Liver (tissue), 9 donors: ENCODE measurements around the gene EXOC3. TPM values are rescaled to one million over a fixed set of nuclear protein-coding genes. Genes with fewer than 3 reads are reported as not detected.

ENCODE experiments used
- DNase-seq: peaks from one replicate; pipeline ENCODE4 v3.0.0-alpha.2; 2017; ENCODE audit warnings: low spot score
- H3K27ac ChIP-seq, 2 donors: one replicate each; pipeline ENCODE4 v1.7.0; 2013; ENCODE audit warnings: inconsistent platforms in 2 of 2, low read length in 2 of 2, control low read depth in 1 of 2, low read depth in 1 of 2, mild to moderate bottlenecking in 1 of 2
- H3K27me3 ChIP-seq, 4 donors: one replicate each; pipeline versions ENCODE4 v1.6.1 to v1.7.0; 2013; ENCODE audit warnings: low read length in 3 of 4, inconsistent platforms in 1 of 4, mild to moderate bottlenecking in 1 of 4, moderate library complexity in 1 of 4; ENCODE audit not compliant: control insufficient read depth in 4 of 4, insufficient read depth in 4 of 4
- H3K36me3 ChIP-seq, 4 donors: one replicate each; pipeline versions ENCODE4 v1.6.1 to v1.7.0; 2013; ENCODE audit warnings: low read length in 3 of 4, mild to moderate bottlenecking in 3 of 4, low read depth in 1 of 4, moderate library complexity in 1 of 4; ENCODE audit not compliant: control insufficient read depth in 4 of 4, insufficient read depth in 3 of 4
- H3K4me1 ChIP-seq, 4 donors: one replicate each; pipeline versions ENCODE4 v1.6.1 to v1.7.0; 2013; ENCODE audit warnings: low read length in 3 of 4, mild to moderate bottlenecking in 3 of 4, moderate library complexity in 1 of 4; ENCODE audit not compliant: control insufficient read depth in 4 of 4, insufficient read depth in 4 of 4
- H3K4me3 ChIP-seq, 3 donors: one replicate each; pipeline versions ENCODE4 v1.6.1 to v1.7.0; 2013; ENCODE audit warnings: low read length in 3 of 3, control low read depth in 1 of 3, low read depth in 1 of 3, mild to moderate bottlenecking in 1 of 3
- H3K9ac ChIP-seq, 2 donors: one replicate each; pipeline ENCODE4 v1.7.0; 2013; ENCODE audit warnings: low read length in 2 of 2, mild to moderate bottlenecking in 2 of 2, moderate library complexity in 2 of 2, control low read depth in 1 of 2, low read depth in 1 of 2
- H3K9me3 ChIP-seq, 4 donors: one replicate each; pipeline versions ENCODE4 v1.6.1 to v1.7.0; 2013; ENCODE audit warnings: low read length in 3 of 4; ENCODE audit not compliant: control insufficient read depth in 4 of 4
- ATF3 ChIP-seq: IDR thresholded peaks from 2 replicates; pipeline ENCODE4 v1.6.1; 2016; ENCODE audit warnings: antibody characterized with exemption
- CTCF ChIP-seq: fragments of 150-350 bp; IDR thresholded peaks from 2 replicates; pipeline ENCODE4 v1.5.1; 2017; ENCODE audit warnings: improper control_type of control experiment, low read depth, low read length; ENCODE audit not compliant: missing input control
- EGR1 ChIP-seq, 2 donors: IDR thresholded peaks; 2 replicates each; pipeline ENCODE4 v1.6.1; 2016 to 2018; ENCODE audit warnings: antibody characterized with exemption in 2 of 2, low read depth in 2 of 2
- FOXA2 ChIP-seq: IDR thresholded peaks from 2 replicates; pipeline ENCODE4 v1.6.1; 2016; ENCODE audit warnings: antibody characterized with exemption
- GABPA ChIP-seq, 2 donors: IDR thresholded peaks in 1 of 2; conservative IDR thresholded peaks in 1 of 2; 2 replicates each; pipeline ENCODE4 v1.6.1; 2016; ENCODE audit warnings: antibody characterized with exemption in 2 of 2, mild to moderate bottlenecking in 1 of 2, moderate library complexity in 1 of 2
- HNF4A ChIP-seq, 2 donors: conservative IDR thresholded peaks; 2 replicates each; pipeline ENCODE4 v1.6.1; 2016; ENCODE audit warnings: antibody characterized with exemption in 2 of 2, mild to moderate bottlenecking in 2 of 2
- HNF4G ChIP-seq: IDR thresholded peaks from 2 replicates; pipeline ENCODE4 v1.6.1; 2016; ENCODE audit warnings: antibody characterized with exemption
- JUND ChIP-seq, 2 donors: IDR thresholded peaks; 2 replicates each; pipeline ENCODE4 v1.6.1; 2016; ENCODE audit warnings: antibody characterized with exemption in 2 of 2
- MAX ChIP-seq: IDR thresholded peaks from 2 replicates; pipeline ENCODE4 v1.6.1; 2016; ENCODE audit warnings: antibody characterized with exemption
- NR2F2 ChIP-seq: IDR thresholded peaks from 2 replicates; pipeline ENCODE4 v1.6.1; 2016; ENCODE audit warnings: antibody characterized with exemption
- RAD21 ChIP-seq, 2 donors: IDR thresholded peaks; 2 replicates each; pipeline ENCODE4 v1.6.1; 2016; ENCODE audit warnings: antibody characterized with exemption in 2 of 2, mild to moderate bottlenecking in 2 of 2
- REST ChIP-seq: IDR thresholded peaks from 2 replicates; pipeline ENCODE4 v1.6.1; 2016; ENCODE audit warnings: antibody characterized with exemption, mild to moderate bottlenecking
- SP1 ChIP-seq: IDR thresholded peaks from 2 replicates; pipeline ENCODE4 v1.6.1; 2018; ENCODE audit warnings: antibody characterized with exemption, mild to moderate bottlenecking
- YY1 ChIP-seq: IDR thresholded peaks from 2 replicates; pipeline ENCODE4 v1.6.1; 2016; ENCODE audit warnings: antibody characterized with exemption, mild to moderate bottlenecking
- ZBTB33 ChIP-seq: IDR thresholded peaks from 2 replicates; pipeline ENCODE4 v1.6.1; 2016; ENCODE audit warnings: antibody characterized with exemption
- WGBS: extraction: QIAGEN DNeasy Blood & Tissue Kit; methylation state at CpG from one replicate; pipeline ENCODE4 v1.1.7; 2013; 5-methylcytosine and 5-hydroxymethylcytosine counted together
- polyA plus RNA-seq, 2 donors: library from polyadenylated mRNA; stranded (reverse) in 1 of 2; unstranded in 1 of 2; fragments of 200-250 nt in 1 of 2; fragments of >200 nt in 1 of 2; fragmentation: Nextera tagmentation in 1 of 2; extraction: Ambion mirVana in 1 of 2; gene quantifications; one replicate each; pipeline versions ENCODE4 v1.2.1 to v1.2.3, GENCODE V29; 2013 to 2015
- total RNA-seq, 2 donors: library from RNA; depleted of rRNA; stranded (reverse); fragments of >200 nt; gene quantifications; one replicate each; pipeline ENCODE4 v1.2.3, GENCODE V29; 2014
- donor health status: healthy.
- donor health status: healthy.
- donor health status: healthy.
- donor health status: healthy.
- donor health status: healthy.

The EXOC3 gene
- total and polyA plus RNA-seq, 4 donors, result 12.4 to 23.9 (median 18.5) TPM

GRCh38 chr5:448061-448765 lies 5.2 kb downstream of the EXOC3 start:
- Histone ChIP-seq H3K27me3 (no peaks in the 10 kb centered on the region), H3K9me3 (peaks cover 0 to 14% (median 0%) of the 10 kb centered on the region in 4 donors), H3K36me3 (peaks cover 9 to 52% (median 36%) of the 10 kb centered on the region in 4 donors), H3K27ac (no peak overlapping the region), H3K4me3 (no peak overlapping the region), H3K9ac (no peak overlapping the region), H3K4me1 (peaks cover 4 to 12% (median 11%) of the 10 kb centered on the region in 4 donors)
- TF ChIP-seq NR2F2 (no peak), RAD21 (IDR thresholded peaks at IDR 0.05) (no peak), YY1 (no peak), FOXA2 (no peak), ATF3 (no peak), ZBTB33 (no peak), GABPA (IDR thresholded peaks at IDR 0.05 in 1 of 2, conservative IDR thresholded peaks at IDR 0.05 in 1 of 2) (peak in 1 of 2 donors; percentile 25)
- no peak for DNase-seq
- 87% methylated on average over 21 of the region's 21 CpGs for WGBS

GRCh38 chr5:448766-449090 lies 5.8 kb downstream of the EXOC3 start:
- TF ChIP-seq HNF4G, result no peak
- TF ChIP-seq RAD21 (IDR thresholded peaks at IDR 0.05), result no peak
- no peak for TF ChIP-seq JUND (IDR thresholded peaks at IDR 0.05)
- TF ChIP-seq YY1, result no peak
- Histone ChIP-seq H3K4me3 (no peak overlapping the region), H3K9me3 (peaks cover 0 to 14% (median 0%) of the 10 kb centered on the region in 4 donors), H3K9ac (no peak overlapping the region), H3K27me3 (no peaks in the 10 kb centered on the region), H3K27ac (no peak overlapping the region), H3K4me1 (peaks cover 3 to 10% (median 7%) of the 10 kb centered on the region in 4 donors), H3K36me3 (peaks cover 9 to 58% (median 40%) of the 10 kb centered on the region in 4 donors)
- DNase-seq, result no peak
- 92% methylated on average over 12 of the region's 12 CpGs for WGBS

- H3K9ac ChIP-seq, result no peak overlapping the region
- H3K36me3 ChIP-seq, result peaks cover 12 to 62% (median 44%) of the 10 kb centered on the region in 4 donors
- H3K9me3 ChIP-seq, result peaks cover 0 to 14% (median 0%) of the 10 kb centered on the region in 4 donors
- no peak for DNase-seq
- no peak for TF ChIP-seq EGR1 (IDR thresholded peaks at IDR 0.05; ENCODE audit: low read depth in 2 of 2)
- no peak for TF ChIP-seq REST
- TF ChIP-seq YY1, result no peak
- no peak for TF ChIP-seq FOXA2
- no peak for TF ChIP-seq MAX
- TF ChIP-seq ZBTB33, result no peak
- TF ChIP-seq CTCF, result no peak
- TF ChIP-seq SP1, result no peak
- no peak for TF ChIP-seq HNF4A (conservative IDR thresholded peaks at IDR 0.05)
- TF ChIP-seq RAD21 (IDR thresholded peaks at IDR 0.05), result no peak
- TF ChIP-seq GABPA (IDR thresholded peaks at IDR 0.05 in 1 of 2, conservative IDR thresholded peaks at IDR 0.05 in 1 of 2), result no peak
- H3K4me3 ChIP-seq, result no peak overlapping the region
- peaks cover 0 to 5% (median 3%) of the 10 kb centered on the region in 4 donors for H3K4me1 ChIP-seq
- H3K27me3 ChIP-seq, result no peaks in the 10 kb centered on the region
- H3K27ac ChIP-seq, result no peak overlapping the region
- WGBS, result 96% methylated on average over 5 of the region's 5 CpGs
These were observed 6.2 kb downstream of the EXOC3 start for GRCh38 chr5:449151-449550.
